ENCODE measurements around the gene NRCAM.

GRCh38 chr7:108467391-108467790, 11.2 kb upstream of the NRCAM start:
- TF ChIP-seq CTCF (IDR thresholded peaks at IDR 0.05; ENCODE audit: low read depth, low read length) (no peak), EZH2phosphoT487 (IDR thresholded peaks at IDR 0.05; ENCODE audit: low read depth) (no peak)

Measured in OCI-LY3 (cell line).